Calu3 (cell line): ENCODE results near the gene MAP2K1. TPM values are rescaled to one million over a fixed set of nuclear protein-coding genes. Genes with fewer than 3 reads are reported as not detected.
"Not testable (repeated sequence)": the region's sequence is repeated elsewhere in the genome, so short reads cannot be mapped to it uniquely, and the experiment has no call there.

ENCODE experiments used
- BruUV-seq: library from RNA; stranded (reverse); fragments of 400-500 nt; replicated peaks from 2 replicates; lab custom pipeline; 2021; lab: Mats Ljungman, UMichigan
- CTCF ChIA-PET: fragments of 300-600 bp; sonication (Branson Sonifier 250); formaldehyde crosslinking; loops from one replicate; lab custom pipeline; 2022; ENCODE audit warnings: antibody characterized with exemption; lab: Charles Lee
- DNase-seq: peaks from one replicate; pipeline ENCODE4 v3.0.0; 2022
- H3K27ac Mint-ChIP-seq: one replicate; pipeline ENCODE4 v1.8.0; 2022; ENCODE audit warnings: mixed read lengths; ENCODE audit not compliant: unreplicated experiment
- H3K27me3 Mint-ChIP-seq: one replicate; pipeline ENCODE4 v1.8.0; 2022; ENCODE audit warnings: mixed read lengths; ENCODE audit not compliant: unreplicated experiment
- H3K36me3 Mint-ChIP-seq: one replicate; pipeline ENCODE4 v1.8.0; 2022; ENCODE audit warnings: mild to moderate bottlenecking, moderate library complexity, mixed read lengths; ENCODE audit not compliant: insufficient read depth, unreplicated experiment
- H3K4me1 Mint-ChIP-seq: one replicate; pipeline ENCODE4 v1.8.0; 2022; ENCODE audit warnings: mild to moderate bottlenecking, low read depth, mixed read lengths; ENCODE audit not compliant: unreplicated experiment
- H3K4me3 Mint-ChIP-seq: one replicate; pipeline ENCODE4 v1.8.0; 2022; ENCODE audit warnings: mild to moderate bottlenecking, low read depth, moderate library complexity, mixed read lengths; ENCODE audit not compliant: unreplicated experiment
- H3K9me3 Mint-ChIP-seq: one replicate; pipeline ENCODE4 v1.8.0; 2022; ENCODE audit warnings: low read depth, mixed read lengths; ENCODE audit not compliant: unreplicated experiment
- intact Hi-C: fragments of 100-400 bp; cut with micrococcal nuclease; formaldehyde crosslinking; loops from one replicate; pipeline ENCODE4 v1.10.0; 2022; ENCODE audit not compliant: unreplicated experiment
- total RNA-seq: library from RNA; stranded (reverse); gene quantifications from 2 replicates; pipeline ENCODE4 v1.2.3, GENCODE V29; 2022
- TF ChIP-seq, protein P1 (sequence below): fragments of 200-600 bp; IDR thresholded peaks from one replicate; pipeline ENCODE4 v1.8.0; 2022; ENCODE audit warnings: antibody characterized with exemption; ENCODE audit not compliant: unreplicated experiment

The MAP2K1 gene
- total RNA-seq, 1 experiment from 2014 or later = 67.6 TPM

DNA sequence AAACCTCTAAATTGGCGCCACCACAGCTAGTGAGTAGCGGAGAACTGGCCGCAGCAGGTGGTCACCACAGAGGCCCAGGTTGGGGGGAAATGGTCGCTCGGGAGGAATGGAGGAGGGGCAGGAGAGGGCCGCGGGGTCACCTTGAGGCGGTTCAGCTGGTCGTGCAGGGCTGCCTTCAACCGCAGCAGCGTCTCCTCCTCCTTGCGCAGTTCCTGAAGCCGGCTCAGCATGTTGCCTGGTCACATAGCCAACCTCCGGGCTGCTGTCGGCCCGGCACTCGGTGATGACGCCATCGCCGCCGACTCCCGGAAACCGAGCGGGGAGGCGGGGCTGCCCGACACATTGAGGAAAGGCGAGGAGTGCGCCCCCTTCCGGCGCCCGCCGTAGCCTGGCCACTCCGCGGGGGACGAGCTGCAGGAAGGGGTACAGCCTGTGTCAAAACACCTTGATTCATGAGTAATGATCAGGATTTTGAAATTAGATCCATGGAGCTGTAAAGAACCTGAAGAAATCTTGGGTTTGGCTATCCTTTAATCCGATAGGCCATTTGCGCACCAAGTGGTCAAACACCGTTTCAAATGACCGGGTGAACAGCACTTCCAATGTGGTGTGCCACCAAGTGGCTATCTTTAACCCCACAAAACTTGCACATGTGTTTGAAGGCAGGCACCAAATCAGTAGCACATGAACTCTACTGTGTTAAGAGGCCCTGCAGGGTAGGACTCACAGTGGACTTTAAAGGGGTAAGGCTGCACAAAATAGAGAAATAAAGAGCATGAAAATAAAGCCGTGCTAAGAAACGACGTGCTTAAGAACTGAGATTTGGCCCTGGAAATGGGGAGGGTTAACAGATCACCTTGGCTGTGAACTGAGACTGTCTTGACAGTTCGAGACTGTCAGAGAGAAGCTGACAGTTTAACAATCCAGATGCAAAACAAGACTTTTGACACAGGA is 111.1 kb downstream of the MAP2K1 start, which contains the start of gene SNAPC5:
TSS of gene SNAPC5 (minus strand) at position 261 of the 954 bp plus-strand sequence. CDS start at position 230, 31 bp downstream.
- H3K36me3 Mint-ChIP-seq = peaks cover 84% of the 10 kb centered on the region
- CTCF ChIA-PET = interaction anchor here (0.6 to 2.5 kb wide), 10 partner anchors 17 to 203 kb away, joined by 3 to 21 read pairs (median 4); partner anchors contain the start of gene MAP2K1
- H3K4me3 Mint-ChIP-seq = peak within 1 kb of the TSS; percentile 91
- no peaks in the 10 kb centered on the region for H3K27me3 Mint-ChIP-seq
- BruUV-seq = no TSS peak
- peak; percentile 99 for DNase-seq
- intact Hi-C loops = loop anchor here (1.0 kb wide), 1 partner anchor 111 kb away; the partner anchor contains the start of gene MAP2K1
- no peaks in the 10 kb centered on the region for H3K9me3 Mint-ChIP-seq
- peaks cover 34% of the 10 kb centered on the region for H3K4me1 Mint-ChIP-seq
- H3K27ac Mint-ChIP-seq = peak within 1 kb of the TSS; percentile 93
- TF ChIP-seq, protein P1, sequence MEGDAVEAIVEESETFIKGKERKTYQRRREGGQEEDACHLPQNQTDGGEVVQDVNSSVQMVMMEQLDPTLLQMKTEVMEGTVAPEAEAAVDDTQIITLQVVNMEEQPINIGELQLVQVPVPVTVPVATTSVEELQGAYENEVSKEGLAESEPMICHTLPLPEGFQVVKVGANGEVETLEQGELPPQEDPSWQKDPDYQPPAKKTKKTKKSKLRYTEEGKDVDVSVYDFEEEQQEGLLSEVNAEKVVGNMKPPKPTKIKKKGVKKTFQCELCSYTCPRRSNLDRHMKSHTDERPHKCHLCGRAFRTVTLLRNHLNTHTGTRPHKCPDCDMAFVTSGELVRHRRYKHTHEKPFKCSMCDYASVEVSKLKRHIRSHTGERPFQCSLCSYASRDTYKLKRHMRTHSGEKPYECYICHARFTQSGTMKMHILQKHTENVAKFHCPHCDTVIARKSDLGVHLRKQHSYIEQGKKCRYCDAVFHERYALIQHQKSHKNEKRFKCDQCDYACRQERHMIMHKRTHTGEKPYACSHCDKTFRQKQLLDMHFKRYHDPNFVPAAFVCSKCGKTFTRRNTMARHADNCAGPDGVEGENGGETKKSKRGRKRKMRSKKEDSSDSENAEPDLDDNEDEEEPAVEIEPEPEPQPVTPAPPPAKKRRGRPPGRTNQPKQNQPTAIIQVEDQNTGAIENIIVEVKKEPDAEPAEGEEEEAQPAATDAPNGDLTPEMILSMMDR = peak; percentile 96

DNA sequence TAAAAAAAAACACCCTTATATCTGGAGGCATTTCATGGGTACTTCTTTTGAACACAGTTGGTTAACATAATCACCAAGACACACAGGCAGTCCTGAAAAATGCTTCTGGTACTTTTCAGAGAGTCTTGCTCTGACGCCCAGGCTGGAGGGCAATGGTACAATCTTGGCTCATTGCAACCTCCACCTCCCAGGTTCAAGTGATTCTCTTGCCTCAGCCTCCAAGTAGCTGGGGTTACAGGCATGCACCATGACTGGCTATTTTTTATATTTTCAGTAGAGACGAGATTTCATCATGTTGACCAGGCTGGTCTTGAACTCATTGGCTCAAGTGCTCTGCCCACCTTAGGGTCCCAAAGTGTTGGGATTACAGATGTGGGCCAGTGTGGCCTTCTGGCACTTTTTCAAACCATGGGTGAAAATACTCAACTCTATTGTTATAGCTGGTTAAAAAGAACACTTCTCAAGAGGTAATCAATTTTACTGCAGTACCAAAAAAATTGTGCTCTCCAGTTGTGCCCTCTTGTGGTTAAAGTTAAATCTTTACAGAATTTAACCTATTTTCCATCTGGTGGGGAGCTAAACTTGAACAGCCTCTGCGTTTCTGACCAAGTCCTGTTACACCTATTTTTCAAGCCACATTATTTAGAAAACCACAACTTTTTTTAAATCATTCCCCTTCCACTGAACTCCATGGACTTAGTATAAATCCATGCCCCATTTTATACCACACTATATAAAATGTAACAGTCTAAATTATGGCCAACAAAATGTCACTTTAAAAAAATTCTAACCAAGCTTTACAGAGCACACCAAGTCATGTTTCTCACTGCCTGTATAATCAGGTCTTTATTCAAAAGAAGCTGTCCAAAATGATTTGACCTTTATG is 112.0 kb downstream of the MAP2K1 start:
- no peak for DNase-seq
- H3K27me3 Mint-ChIP-seq = no peaks in the 10 kb centered on the region
- intact Hi-C loops = loop anchor here (1.0 kb wide), 1 partner anchor 112 kb away; the partner anchor contains the start of gene MAP2K1
- H3K9me3 Mint-ChIP-seq = no peaks in the 10 kb centered on the region
- TF ChIP-seq, protein P1 = no peak
- no TSS peak for BruUV-seq
- H3K4me3 Mint-ChIP-seq = peak overlapping the region; percentile 91
- CTCF ChIA-PET = interaction anchor here (0.6 to 2.5 kb wide), 7 partner anchors 18 to 204 kb away, joined by 3 to 21 read pairs (median 4); partner anchors contain the start of gene MAP2K1
- H3K27ac Mint-ChIP-seq = peak overlapping the region; percentile 93
- H3K36me3 Mint-ChIP-seq = peaks cover 86% of the 10 kb centered on the region
- H3K4me1 Mint-ChIP-seq = peaks cover 34% of the 10 kb centered on the region

DNA sequence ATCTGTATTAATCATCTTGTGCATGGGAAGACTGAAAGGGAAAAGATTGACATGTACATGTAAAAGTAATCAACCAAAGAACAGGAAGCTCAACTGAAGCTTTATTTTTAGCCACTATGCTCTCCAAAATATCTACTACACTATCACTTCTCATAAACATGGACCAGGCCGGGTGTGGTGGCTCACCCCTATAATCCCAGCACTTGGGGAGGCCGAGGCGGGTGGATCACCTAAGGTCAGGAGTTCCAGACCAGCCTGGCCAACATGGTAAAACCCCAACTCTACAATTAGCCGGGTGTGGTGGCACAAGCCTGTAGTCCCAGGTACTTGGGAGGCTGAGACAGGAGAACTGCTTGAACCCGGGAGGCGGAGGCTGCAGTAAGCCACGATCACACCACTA is 113.6 kb downstream of the MAP2K1 start:
- DNase-seq, H3K9me3 Mint-ChIP-seq, CTCF ChIA-PET, BruUV-seq, H3K4me3 Mint-ChIP-seq, H3K27me3 Mint-ChIP-seq, intact Hi-C loops: not testable (repeated sequence)
- Mint-ChIP-seq H3K27ac (peak overlapping the region; percentile 2), H3K4me1 (peaks cover 23% of the 10 kb centered on the region), H3K36me3 (peaks cover 95% of the 10 kb centered on the region)

DNA sequence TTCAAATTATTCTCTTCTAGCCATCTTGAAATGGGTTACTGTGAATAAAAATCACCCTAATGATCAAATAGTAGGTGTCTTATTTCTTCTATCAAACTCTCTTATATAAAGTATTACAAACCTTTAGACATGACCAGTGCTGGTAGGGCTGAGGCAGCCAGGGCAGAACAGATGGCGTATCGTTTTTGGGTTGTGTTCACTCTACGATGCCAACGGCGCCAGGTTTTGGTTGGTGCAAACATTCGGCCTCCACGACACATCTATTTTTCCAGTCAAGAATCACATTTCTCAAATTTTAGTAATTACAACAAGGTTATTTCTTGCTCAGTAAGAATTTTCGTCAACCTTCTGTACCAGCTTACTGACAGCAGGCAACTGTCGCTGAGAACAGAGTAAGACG is 115.8 kb downstream of the MAP2K1 start:
- Mint-ChIP-seq H3K4me3 (peak overlapping the region; percentile 76), H3K27ac (peak overlapping the region; percentile 92), H3K36me3 (peaks cover 81% of the 10 kb centered on the region), H3K27me3 (no peaks in the 10 kb centered on the region), H3K4me1 (peaks cover 25% of the 10 kb centered on the region), H3K9me3 (no peaks in the 10 kb centered on the region)
- intact Hi-C loops = no loop called here
- CTCF ChIA-PET = no interaction called here
- no peak for DNase-seq
- TF ChIP-seq, protein P1 = no peak
- BruUV-seq = no TSS peak

DNA sequence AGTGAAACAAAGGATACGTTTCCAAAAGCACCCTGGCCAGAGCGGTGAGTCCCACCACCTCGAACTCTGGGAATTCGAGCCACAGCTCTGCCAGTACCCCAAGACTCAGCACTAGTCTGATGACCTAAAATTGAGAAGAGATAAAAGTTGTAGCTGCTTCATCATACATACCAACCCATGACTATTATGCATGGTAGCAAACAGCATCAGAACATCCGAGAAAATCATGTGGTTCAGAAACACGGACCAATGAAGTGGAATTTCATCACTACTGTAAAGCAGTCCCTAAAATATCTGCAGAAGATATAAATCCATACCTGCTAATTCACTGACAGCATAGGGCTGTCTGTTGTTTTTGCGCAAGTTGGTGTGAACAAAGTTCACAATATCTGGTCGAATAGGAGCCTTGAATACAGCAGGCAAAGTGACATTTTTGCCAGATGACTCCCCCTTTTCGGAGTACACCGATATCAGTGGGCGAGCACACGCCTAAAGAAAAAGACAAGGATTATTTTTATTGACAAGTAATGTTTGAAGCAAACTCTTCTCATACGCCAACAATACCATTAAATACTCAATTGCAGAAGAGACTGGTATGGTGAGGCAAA is 116.4 kb downstream of the MAP2K1 start:
- DNase-seq, BruUV-seq, H3K9me3 Mint-ChIP-seq, H3K27me3 Mint-ChIP-seq, intact Hi-C loops: not testable (repeated sequence)
- H3K36me3 Mint-ChIP-seq = peaks cover 75% of the 10 kb centered on the region
- H3K4me3 Mint-ChIP-seq = peak overlapping the region; percentile 76
- peak overlapping the region; percentile 92 for H3K27ac Mint-ChIP-seq
- peaks cover 22% of the 10 kb centered on the region for H3K4me1 Mint-ChIP-seq
- CTCF ChIA-PET = interaction anchor here (0.6 kb wide), 1 partner anchor 201 kb away, joined by 3 read pairs; no protein-coding TSS in a partner anchor
